Measurements from ENCODE around the gene EFHC1.

Gene EFHC1

GRCh38 chr6:52503323-52503747 lies 83.2 kb downstream of the EFHC1 start:
- no peak for DNase-seq (ENCODE audit: low read depth)

- DNase-seq (ENCODE audit: low read depth), result no peak
Observed at GRCh38 chr6:52503851-52504781, 84.0 kb downstream of the EFHC1 start.

- DNase-seq (ENCODE audit: low read depth), result no peak
Observed at GRCh38 chr6:52504782-52505136, 84.6 kb downstream of the EFHC1 start.

GRCh38 chr6:52505726-52506409 lies 85.7 kb downstream of the EFHC1 start:
- no peak for DNase-seq (ENCODE audit: low read depth)

GRCh38 chr6:52506476-52506875 lies 86.3 kb downstream of the EFHC1 start:
- DNase-seq (ENCODE audit: low read depth), result no peak

- DNase-seq (ENCODE audit: low read depth), result no peak
Observed at GRCh38 chr6:52507557-52508260, 87.6 kb downstream of the EFHC1 start.

- no peak for DNase-seq (ENCODE audit: low read depth)
Observed at GRCh38 chr6:52508261-52508739, 88.2 kb downstream of the EFHC1 start.

- no peak for DNase-seq (ENCODE audit: low read depth)
Observed at GRCh38 chr6:52509281-52510212, 89.4 kb downstream of the EFHC1 start.

GRCh38 chr6:52510213-52510562 lies 90.0 kb downstream of the EFHC1 start:
- no peak for DNase-seq (ENCODE audit: low read depth)

- no peak for DNase-seq (ENCODE audit: low read depth)
Observed at GRCh38 chr6:52511163-52511562, 91.0 kb downstream of the EFHC1 start.

GRCh38 chr6:52511572-52512151 lies 91.5 kb downstream of the EFHC1 start:
- no peak for DNase-seq (ENCODE audit: low read depth)

- DNase-seq (ENCODE audit: low read depth), result no peak
Observed at GRCh38 chr6:52512199-52512598, 92.1 kb downstream of the EFHC1 start.

- no peak for DNase-seq (ENCODE audit: low read depth)
Observed at GRCh38 chr6:52513464-52513863, 93.3 kb downstream of the EFHC1 start.

- DNase-seq (ENCODE audit: low read depth), result no peak
Observed at GRCh38 chr6:52513896-52514295, 93.8 kb downstream of the EFHC1 start.

- no peak for DNase-seq (ENCODE audit: low read depth)
Observed at GRCh38 chr6:52514514-52514913, 94.4 kb downstream of the EFHC1 start.

- no peak for DNase-seq (ENCODE audit: low read depth)
Observed at GRCh38 chr6:52515219-52515960, 95.2 kb downstream of the EFHC1 start.

- no peak for DNase-seq (ENCODE audit: low read depth)
Observed at GRCh38 chr6:52516269-52516668, 96.1 kb downstream of the EFHC1 start.

GRCh38 chr6:52516943-52517342 lies 96.8 kb downstream of the EFHC1 start:
- DNase-seq (ENCODE audit: low read depth), result no peak

- no peak for DNase-seq (ENCODE audit: low read depth)
Observed at GRCh38 chr6:52517502-52518278, 97.5 kb downstream of the EFHC1 start.
